Nephron (organoid): ENCODE measurements around the gene ATF6B.
A peak's percentile ranks its signal among the peaks of the same experiment; 100 is the strongest.

Experiments
- H3K27ac Mint-ChIP-seq, 3 experiments: 2 replicates each; pipeline ENCODE4 v1.8.0; 2020; ENCODE audit warnings: mixed read lengths in 3 of 3, mild to moderate bottlenecking in 2 of 3, moderate library complexity in 1 of 3
- H3K27me3 Mint-ChIP-seq: 2 replicates; pipeline ENCODE4 v1.8.0; 2021; ENCODE audit warnings: low read depth, mild to moderate bottlenecking, moderate library complexity, mixed read lengths
- H3K36me3 Mint-ChIP-seq: 2 replicates; pipeline ENCODE4 v1.8.0; 2020; ENCODE audit warnings: low read depth, mixed read lengths
- H3K4me1 Mint-ChIP-seq: 2 replicates; pipeline ENCODE4 v1.8.0; 2020; ENCODE audit warnings: mixed read lengths
- H3K4me3 Mint-ChIP-seq, 3 experiments: 2 replicates each; pipeline ENCODE4 v1.8.0; 2020; ENCODE audit warnings: mild to moderate bottlenecking in 3 of 3, mixed read lengths in 3 of 3, moderate library complexity in 2 of 3
- H3K9me3 Mint-ChIP-seq: 2 replicates; pipeline ENCODE4 v1.8.0; 2020; ENCODE audit warnings: mixed read lengths
- CTCF ChIP-seq, 3 experiments: fragments of 200-600 bp; sonication (generic); IDR thresholded peaks; one replicate each; pipeline ENCODE4 v1.5.0; 2021; ENCODE audit warnings: antibody characterized with exemption in 3 of 3; ENCODE audit not compliant: unreplicated experiment in 3 of 3

ATF6B gene

GRCh38 chr6:32120573-32121059 is 7.4 kb downstream of the ATF6B start:
- Mint-ChIP-seq H3K27ac (no peak overlapping the region), H3K27me3 (no peaks in the 10 kb centered on the region), H3K9me3 (no peaks in the 10 kb centered on the region), H3K4me3 (no peak overlapping the region), H3K36me3 (peaks cover 56% of the 10 kb centered on the region), H3K4me1 (peaks cover 13% of the 10 kb centered on the region)
- no peak for TF ChIP-seq CTCF (IDR thresholded peaks at IDR 0.05; ENCODE audit: unreplicated experiment in 3 of 3)

- no peaks in the 10 kb centered on the region for H3K27me3 Mint-ChIP-seq
- peaks cover 19% of the 10 kb centered on the region for H3K4me1 Mint-ChIP-seq
- H3K9me3 Mint-ChIP-seq, result no peaks in the 10 kb centered on the region
- peak; percentile 88 to 93 (median 93) for TF ChIP-seq CTCF (IDR thresholded peaks at IDR 0.05; ENCODE audit: unreplicated experiment in 3 of 3)
- peaks cover 57% of the 10 kb centered on the region for H3K36me3 Mint-ChIP-seq
- H3K27ac Mint-ChIP-seq, result peak overlapping the region; percentile 75 to 86 (median 84)
- H3K4me3 Mint-ChIP-seq, result peak overlapping the region in 1 of 3 experiments; percentile 19
Measured at GRCh38 chr6:32118782-32119628, 9.0 kb downstream of the ATF6B start.

- Mint-ChIP-seq H3K4me3 (no peak overlapping the region), H3K27ac (no peak overlapping the region), H3K4me1 (peaks cover 34% of the 10 kb centered on the region), H3K27me3 (no peaks in the 10 kb centered on the region), H3K9me3 (no peaks in the 10 kb centered on the region), H3K36me3 (peaks cover 54% of the 10 kb centered on the region)
- TF ChIP-seq CTCF (IDR thresholded peaks at IDR 0.05; ENCODE audit: unreplicated experiment in 3 of 3), result no peak
Measured at GRCh38 chr6:32117461-32117860, 10.6 kb downstream of the ATF6B start.

GRCh38 chr6:32116674-32117073 is 11.4 kb downstream of the ATF6B start:
- Mint-ChIP-seq H3K9me3 (no peaks in the 10 kb centered on the region), H3K27ac (peak overlapping the region in 2 of 3 experiments; percentile 42 to 69), H3K36me3 (peaks cover 47% of the 10 kb centered on the region), H3K4me1 (peaks cover 42% of the 10 kb centered on the region), H3K27me3 (no peaks in the 10 kb centered on the region), H3K4me3 (no peak overlapping the region)
- peak; percentile 44 to 46 (median 46) for TF ChIP-seq CTCF (IDR thresholded peaks at IDR 0.05; ENCODE audit: unreplicated experiment in 3 of 3)

- Mint-ChIP-seq H3K4me3 (no peak overlapping the region), H3K9me3 (no peaks in the 10 kb centered on the region), H3K36me3 (peaks cover 38% of the 10 kb centered on the region), H3K27ac (peak overlapping the region in 2 of 3 experiments; percentile 56 to 65), H3K4me1 (peaks cover 52% of the 10 kb centered on the region), H3K27me3 (no peaks in the 10 kb centered on the region)
- no peak for TF ChIP-seq CTCF (IDR thresholded peaks at IDR 0.05; ENCODE audit: unreplicated experiment in 3 of 3)
Measured at GRCh38 chr6:32115623-32116022, 12.4 kb downstream of the ATF6B start.
